Measurements from ENCODE around the gene CAVIN1.
"Not testable (repeated sequence)": the region's sequence is repeated elsewhere in the genome, so short reads cannot be mapped to it uniquely, and the experiment has no call there.

Gene CAVIN1, protein sequence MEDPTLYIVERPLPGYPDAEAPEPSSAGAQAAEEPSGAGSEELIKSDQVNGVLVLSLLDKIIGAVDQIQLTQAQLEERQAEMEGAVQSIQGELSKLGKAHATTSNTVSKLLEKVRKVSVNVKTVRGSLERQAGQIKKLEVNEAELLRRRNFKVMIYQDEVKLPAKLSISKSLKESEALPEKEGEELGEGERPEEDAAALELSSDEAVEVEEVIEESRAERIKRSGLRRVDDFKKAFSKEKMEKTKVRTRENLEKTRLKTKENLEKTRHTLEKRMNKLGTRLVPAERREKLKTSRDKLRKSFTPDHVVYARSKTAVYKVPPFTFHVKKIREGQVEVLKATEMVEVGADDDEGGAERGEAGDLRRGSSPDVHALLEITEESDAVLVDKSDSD

DNA sequence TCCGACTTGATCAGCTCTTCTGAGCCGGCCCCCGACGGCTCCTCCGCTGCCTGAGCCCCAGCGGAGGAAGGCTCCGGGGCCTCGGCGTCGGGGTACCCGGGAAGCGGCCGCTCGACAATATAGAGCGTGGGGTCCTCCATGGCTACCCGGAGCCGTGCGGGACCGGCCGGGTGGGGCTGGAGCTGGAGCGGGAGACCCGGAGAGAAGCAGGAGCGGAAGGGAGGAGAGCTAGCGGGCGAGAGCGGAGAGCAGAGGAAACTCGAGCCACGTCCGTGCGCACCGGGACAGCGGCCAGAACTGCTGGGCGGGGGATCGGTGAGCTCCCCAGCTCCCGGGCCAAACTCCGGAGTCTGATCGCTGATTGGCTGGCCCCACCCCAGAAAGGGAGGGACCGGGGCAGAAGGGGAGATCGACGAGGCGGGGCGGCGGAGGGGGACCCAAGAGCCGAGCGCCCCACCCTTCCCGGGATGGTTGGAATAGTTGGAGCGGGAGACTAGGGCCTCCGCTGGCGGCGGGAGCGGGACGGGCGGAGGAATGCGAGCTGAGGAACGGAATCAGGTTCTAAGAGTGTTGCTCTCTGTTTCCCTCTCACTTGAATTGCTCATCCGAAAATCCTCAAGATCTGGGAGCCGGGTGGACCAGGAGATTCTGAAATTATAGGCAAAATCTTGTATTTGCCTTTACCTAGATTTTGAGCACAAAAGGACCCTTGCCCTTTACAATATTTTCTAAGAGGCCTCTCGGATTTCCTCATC is at the start of gene CAVIN1:
Gene CAVIN1 (minus strand): TSS at position 299 of the 755 bp plus-strand sequence. CDS start 159 bp downstream, at position 140.
- DNase-seq: no peak

DNA sequence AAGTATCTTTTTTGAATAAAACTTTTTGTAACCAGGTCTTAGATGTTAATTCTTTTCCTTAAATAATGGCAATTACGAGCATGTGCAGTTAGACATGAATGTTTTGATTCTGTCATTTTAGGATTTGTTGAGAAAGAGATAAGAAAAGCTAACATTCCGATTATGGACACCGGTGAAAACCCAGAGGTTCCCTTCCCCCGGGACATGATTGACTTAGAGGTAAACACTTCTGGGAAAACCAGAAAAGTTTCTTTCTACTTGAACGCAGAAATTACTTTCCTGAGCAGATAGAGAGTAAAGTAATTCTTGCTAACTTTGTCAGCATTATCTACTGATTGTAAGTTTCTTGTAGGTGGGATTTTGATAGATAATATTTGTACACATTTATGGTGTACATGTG is 44.8 kb upstream of the CAVIN1 start:
- DNase-seq: no peak

DNA sequence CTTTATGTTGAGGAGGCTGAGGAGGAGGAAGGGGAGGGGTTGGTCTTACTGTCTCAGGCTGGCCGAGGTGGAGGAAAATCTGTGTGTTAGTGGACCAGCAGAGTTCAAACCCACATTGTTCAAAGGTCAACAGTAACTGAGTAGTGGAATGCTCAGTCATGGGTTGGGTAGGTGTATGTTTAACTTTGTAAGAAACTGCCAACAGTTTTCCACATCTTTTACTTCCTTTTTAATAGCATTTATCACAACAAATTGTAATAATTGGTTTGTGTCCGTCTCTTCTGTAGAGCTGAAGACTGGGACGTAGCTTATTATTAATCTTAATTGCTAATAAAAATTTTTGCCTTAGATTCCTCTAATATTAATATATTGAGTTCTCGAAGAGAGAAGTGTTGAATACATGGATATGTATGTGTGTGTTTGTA is 40.9 kb upstream of the CAVIN1 start:
- DNase-seq: no peak

DNA sequence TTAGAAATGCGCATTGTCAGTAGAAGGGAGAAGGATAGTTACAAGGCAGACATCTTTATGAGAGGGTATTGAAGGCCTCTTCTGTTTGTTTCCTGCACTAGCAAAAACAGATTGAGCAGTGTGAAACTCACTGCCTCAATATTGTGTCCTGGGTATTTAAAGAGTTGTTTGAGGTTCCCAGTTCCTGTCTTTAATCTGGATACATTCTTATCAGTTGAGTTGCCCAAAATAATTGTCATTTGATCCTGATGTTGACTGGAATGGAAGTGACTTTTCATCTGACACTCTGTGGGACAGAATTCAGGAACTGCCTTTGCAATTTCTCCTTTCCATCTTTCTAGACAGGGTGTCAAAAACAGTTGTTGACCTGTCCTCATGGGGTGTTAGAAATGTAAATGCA is 37.3 kb upstream of the CAVIN1 start:
- DNase-seq: no peak

DNA sequence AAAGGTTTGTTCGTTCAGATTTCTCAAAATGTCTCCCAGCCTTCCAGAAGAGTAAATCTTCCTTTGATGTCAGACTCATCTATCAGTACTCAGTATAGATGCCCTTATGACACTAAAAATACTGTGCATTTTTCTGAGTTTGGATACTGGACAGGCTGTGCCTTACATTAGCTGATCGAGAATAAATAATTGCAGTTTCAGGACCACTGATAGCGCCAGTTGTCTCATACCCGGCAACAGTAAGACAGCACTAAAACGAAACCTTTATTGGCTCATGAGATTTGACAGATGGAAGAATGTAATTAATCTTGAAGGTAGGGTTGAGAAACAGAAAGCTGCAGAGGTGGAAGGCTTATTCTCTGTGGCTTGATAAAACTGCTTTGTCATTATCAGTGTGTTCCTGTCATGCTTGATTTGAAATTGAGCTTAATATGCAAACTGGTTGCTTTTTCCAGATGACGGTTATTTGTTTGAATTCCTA is 36.8 kb upstream of the CAVIN1 start:
- no peak for DNase-seq

DNA sequence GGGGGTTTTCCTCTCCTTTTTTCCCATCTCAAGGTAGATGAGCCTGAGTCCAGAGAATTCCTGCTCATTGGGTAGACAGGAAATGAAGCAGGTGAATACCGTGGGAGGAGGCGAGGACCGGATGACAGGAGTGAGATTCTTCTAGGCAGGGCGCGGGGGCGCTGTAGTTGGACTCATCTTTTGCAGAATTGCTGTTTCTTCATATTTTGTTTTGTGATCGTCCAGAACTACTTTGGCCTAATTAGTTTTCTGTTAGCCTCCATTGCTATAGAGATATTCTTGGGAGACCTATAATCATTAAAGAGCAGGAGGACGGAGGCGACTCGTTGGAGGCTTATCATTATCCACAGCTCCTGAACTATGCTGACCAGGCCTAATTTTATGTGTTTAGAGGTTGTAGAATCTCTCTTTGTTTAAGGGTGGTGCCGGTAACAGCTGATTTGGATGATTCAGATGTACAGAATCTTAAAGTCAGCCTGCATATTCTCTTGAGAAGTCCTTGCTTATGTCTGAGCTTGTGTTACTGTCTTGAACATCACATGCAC is 36.3 kb upstream of the CAVIN1 start:
- no peak for DNase-seq

DNA sequence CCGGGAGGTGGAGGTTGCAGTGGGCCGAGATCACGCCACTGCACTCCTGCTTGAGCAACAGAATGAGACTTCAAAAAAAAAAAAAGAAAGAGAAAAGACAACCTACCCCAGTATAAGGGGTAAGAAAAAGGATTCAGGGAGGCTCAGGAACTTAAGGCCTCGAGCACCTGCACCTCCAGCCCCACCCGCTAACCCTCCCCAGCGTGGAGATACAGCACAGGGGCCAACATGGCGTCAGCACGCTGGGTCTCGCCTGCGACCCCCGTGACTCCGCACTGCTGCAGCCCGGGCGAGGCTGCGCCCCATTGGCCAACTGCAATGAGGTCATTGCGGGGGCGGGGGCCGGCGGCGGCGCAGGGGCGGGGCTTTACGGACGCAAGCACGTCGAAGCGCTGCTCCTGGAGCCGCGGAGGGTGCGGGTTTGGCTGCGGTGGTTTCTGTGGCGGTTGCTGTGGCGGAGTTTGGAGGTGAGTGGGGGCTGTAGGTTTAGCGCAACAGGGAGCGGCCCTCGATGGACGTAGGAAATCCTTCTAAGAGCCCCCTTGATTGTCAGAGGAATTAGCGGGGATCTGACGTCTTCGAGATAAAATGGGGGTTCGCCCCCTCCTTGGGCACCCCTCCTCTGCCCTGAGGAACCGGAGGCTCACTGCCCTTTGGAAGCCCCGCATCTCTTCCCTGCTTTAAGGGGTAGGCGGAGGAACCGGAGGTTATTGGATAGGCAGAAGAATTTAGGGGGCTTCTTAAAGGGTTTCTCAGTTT is 35.6 kb upstream of the CAVIN1 start, which contains the start of gene ATP6V0A1:
Gene ATP6V0A1 (plus strand): TSS at position 382 of the 759 bp plus-strand sequence. CDS start 2,017 bp downstream, outside the sequence.
- DNase-seq: peak; percentile 60 to 79

DNA sequence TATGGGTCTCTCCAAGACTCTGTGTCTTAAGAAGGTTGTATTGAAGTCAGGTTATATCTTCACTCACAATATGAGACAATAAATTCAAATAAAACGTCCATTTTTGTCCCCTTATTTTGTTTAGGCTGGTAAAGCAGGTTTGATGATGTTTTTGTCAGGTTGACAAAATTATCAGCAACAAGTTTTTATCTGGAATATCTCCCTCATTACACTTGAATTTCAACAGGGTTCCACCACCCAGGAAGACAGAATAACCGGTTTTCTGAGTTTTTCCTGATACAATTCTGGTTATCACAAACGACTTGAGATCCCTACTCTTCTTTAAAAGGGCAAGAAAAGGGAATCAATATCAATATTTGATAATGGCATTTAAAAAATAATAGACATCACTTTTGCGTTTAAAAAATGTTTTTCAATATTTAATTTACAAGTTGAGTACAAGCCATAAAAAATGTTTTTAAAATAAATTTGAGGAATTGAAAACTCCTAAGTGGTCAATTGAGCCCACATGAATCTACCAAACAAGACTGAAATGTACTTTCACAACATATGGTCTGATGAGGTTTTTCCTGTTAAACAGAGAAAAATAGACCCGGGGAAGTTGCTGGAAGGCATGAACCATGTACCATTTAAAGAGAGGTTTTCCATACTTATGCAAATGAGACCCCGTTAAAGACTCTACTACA is 34.2 kb upstream of the CAVIN1 start:
- no peak for DNase-seq

DNA sequence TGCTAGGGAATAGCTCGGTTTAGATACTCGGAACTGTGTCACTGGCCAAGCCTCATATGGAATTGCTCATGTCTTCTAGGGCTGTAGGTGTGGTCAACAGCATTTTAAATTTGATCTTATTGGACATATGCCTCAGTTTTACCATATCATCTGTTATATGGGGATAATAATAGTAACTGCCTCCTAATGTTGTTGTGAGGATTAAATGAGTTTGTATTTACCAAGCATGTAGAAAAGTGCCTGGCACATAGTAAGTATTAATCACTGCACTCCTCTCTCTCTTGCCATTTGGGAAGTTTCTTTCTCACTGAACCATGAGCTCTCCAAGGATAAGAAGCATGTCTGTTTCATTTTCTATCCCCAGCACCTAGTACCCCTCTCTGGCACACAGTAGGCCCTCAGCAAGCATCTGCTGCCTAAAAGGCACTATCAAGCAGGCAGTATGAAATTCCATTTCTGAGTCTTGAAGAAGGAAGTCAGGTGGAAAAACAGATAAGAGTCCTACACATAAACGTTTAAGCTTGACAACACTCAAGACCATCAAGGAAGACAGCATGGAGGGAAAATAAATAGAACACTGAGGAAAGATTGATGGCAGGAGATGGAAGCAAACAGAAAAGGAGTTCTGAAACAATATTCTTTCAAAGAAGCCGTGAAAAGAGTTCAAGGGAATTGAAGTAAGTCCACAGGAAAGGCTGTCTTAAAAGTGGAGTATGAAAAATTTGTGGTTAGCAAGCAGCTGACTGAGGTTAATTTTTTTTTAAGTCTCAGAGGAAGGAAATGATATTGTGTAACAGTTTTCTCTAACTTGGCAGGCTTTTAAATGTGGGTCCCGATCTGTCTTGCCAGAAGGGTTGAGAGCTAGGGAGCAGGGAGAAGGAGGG is 33.4 kb upstream of the CAVIN1 start:
- DNase-seq: no peak

DNA sequence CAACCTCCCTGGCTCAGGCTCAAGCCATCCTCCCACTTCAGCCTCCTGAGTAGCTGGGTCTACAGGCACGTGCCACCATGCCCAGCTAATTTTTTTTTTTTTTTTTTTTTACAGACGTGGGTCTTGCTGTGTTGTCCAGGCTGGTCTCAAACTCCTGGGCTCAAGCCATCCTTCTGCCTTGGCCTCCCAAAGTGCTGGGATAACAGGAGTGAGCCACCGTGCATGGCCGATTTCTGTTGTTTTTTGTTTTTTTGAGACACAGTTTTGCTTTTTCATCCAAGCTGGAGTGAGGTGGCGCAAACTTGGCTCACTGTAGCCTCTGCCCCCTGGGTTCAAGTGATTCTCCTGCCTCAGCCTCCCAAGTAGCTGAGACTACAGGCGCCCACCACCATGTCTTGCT is 31.9 kb upstream of the CAVIN1 start:
- not testable (repeated sequence) for DNase-seq

DNA sequence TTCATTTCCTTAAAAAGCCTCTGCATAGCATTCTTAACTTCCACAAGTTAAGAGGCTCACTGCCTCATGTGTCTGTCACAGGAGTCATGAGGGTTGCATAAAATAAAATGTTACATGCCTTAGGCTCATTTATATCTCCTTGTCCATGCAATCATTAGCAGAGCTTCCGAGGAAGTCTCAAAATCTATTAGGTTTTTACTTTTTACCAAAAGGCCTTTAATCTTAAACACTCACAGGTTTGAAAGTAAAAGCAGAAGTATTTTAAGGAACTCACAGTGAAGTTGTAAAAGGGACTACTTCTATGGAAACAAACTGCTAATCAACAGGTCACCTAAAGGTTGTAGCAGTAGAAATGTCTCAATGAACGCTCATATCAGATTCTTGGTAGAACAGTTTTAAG is 30.4 kb upstream of the CAVIN1 start:
- no peak for DNase-seq

DNA sequence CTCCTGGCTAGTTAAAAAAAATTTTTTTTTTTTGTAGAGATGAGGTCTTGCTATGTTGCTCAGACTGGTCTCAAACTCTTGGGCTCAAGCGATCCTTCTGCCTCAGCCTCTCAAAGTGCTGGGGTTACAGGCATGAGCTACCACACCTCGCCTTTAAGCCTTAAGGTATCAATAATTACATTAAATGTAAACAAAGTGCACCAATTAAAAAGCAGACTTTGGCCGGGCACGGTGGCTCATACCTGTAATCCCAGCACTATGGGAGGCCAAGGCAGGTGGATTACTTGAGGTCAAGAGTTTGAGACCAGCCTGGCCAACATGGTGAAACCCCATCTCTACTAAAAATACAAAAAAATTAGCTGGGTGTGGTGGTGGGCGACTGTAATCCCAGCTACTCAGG is 28.2 kb upstream of the CAVIN1 start:
- DNase-seq: not testable (repeated sequence)

DNA sequence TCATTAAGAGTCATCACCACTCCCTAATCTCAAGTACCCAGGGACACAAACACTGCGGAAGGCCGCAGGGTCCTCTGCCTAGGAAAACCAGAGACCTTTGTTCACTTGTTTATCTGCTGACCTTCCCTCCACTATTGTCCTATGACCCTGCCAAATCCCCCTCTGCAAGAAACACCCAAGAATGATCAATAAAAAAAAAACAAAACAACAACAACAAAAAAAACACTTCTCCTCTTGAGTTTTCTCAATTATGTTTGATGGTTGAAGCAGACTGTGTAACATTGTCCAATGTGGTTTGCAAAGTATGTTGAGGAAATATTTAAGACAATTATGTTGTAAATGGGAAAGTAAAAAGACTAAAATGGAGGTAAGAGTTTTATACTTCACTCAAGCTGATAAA is 26.8 kb upstream of the CAVIN1 start:
- not testable (repeated sequence) for DNase-seq

DNA sequence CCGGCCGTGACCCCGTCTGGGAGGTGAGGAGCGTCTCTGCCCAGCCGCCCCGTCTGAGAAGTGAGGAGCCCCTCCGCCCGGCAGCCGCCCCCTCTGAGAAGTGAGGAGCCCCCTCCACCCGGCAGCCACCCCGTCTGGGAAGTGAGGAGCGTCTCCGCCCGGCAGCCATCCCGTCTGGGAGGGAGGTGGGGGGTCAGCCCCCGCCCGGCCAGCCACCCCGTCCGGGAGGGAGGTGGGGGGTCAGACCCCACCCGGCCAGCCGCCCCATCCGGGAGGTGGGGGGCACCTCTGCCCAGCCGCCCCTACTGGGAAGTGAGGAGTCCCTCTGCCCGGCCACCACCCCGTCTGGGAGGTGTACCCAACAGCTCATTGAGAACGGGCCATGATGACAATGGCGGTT is 26.1 kb upstream of the CAVIN1 start:
- DNase-seq: not testable (repeated sequence)

DNA sequence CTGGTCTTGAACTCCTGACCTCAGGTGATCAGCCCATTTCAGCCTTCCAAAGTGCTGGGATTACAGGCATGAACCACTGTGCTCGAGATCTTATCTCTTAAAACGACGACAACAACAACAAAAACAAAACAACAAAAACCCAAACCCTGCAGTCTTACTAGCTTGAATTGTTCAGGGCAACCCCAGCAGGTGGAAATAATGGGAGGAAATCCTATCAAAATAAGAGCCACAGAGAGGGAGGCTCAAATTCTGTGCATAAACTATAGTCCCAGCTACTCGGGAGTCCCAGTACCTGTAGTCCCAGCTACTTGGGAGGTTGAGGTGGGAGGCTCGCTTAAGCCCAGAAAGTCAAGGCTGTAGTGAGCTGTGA is 19.1 kb upstream of the CAVIN1 start:
- no peak for DNase-seq

DNA sequence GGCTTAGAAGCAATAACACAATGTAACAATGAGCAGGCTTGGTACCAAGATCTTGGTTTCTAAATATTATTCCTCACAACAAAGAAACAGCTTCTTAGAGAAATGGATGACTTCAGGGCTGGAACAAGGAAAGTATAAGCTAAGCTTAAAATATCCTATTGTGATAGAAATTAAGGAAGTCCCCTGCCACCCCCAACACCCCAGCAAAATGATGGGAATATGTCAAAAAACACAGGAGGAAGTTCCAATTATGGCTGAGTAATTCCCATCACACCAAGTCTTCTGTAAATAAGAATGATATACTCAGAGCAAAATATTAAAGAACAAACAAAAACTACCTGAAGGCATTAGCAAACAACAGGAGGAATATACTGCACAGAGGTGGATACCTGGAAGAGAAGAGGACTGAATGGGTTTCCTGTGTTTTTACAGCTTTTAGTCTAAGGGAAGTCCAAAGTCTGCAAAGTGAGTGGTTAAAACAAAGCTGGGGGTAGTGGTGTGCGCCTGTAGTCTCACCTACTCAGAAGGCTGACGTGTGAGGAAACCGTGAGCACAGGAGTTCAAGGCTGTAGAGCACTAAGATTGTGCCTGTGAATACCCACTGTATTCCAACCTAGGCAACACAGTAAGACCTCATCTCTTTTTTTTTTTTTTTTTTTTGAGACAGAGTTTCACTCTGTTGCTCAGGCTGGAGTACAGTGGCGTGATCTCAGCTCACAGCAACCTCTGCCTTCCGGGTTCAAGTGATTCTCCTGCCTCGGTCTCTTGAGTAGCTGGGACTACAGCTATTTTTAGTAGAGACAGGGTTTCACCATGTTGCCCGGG is 18.5 kb upstream of the CAVIN1 start:
- DNase-seq: no peak

DNA sequence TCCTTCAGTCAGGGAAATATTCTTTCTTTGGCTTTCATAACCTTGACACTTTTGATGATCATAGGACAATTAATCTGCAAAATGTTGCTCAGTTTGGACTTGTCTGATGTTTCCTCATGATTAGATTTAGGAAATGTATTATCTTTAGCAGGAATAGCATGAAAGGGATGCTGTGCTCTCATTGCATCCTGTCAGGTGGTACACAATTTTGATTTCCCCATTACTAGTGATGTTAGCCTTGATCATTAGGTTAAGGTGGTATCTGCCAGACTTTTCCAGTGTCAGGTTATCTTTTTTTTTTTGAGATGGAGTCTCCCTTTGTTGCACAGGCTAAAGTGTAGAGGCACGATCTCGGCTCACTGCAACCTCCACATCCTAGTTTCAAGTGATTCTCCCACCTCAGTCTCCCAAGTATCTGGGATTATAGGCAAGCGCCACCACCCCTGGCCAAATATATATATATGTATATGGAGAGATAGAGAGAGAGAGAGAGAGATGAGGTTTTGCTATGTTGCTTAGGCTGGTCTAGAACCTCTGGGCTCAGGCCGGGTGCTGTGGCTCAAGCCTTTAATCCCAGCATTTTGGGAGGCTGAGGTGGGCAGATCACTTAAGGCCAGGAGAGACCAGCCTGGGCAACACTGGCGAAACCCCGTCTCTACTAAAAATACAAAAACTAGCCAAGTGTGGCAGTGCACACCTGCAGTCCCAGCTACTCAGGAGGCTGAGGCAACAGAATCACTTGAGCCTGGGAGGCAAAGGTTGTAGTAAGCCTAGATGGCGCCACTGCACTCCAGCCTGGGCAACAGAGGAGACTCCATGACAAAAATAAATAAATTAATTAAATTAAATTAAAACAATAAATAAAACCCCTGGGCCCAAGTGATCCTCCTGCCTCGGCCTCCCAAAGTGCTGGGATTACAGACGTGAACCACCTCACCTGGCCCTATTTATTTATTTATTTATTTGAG is 15.8 kb upstream of the CAVIN1 start:
- no peak for DNase-seq

DNA sequence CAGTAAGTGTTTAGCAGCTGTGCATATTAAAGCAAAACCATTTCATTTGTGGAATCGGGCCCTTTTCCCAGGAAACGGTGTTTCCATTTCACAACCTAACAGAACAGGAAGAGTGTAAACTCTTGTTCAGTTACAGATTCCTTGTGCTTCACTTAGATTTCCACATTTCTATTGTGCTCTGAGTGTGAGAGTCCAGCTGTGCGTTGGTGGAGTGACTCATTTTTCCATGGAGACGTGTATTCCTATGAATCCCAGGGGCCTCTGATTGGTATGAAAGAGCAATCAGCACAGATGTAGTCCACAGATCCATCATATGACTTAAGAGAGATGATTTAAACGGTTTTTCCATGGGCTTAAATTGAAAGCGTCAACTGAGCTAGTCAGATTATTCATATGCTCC is 13.3 kb upstream of the CAVIN1 start:
- no peak for DNase-seq

DNA sequence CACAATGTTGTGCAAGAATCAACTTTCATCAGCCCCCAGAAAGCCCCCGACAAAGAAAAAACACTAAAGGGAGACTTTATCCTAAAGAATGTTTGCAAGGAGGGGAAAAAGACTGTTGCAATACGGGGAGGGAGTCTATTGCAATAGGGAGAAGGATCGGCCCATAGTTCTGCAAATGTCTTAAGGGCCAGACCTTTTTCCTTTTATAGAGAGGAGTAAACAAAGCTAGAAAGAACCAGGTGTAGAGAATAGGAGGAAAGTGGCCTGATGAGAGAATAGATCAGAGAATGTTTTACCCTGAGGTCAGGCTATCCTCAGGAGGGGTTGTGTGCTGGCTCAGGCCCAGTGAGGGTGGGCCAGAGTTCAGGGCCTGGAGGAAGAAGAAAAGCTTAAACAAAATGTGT is 8.7 kb upstream of the CAVIN1 start:
- no peak for DNase-seq
